HG02642 (cell line): ENCODE data around the gene VKORC1.
"Not testable (repeated sequence)": the region's sequence is repeated elsewhere in the genome, so short reads cannot be mapped to it uniquely, and the experiment has no call there.

Source experiments
- ATAC-seq: cut with Tn5 transposase; IDR thresholded peaks from one replicate; pipeline ENCODE4 v1.9.1; 2021; ENCODE audit warnings: mild to moderate bottlenecking; ENCODE audit not compliant: unreplicated experiment, poor library complexity

VKORC1 gene

DNA sequence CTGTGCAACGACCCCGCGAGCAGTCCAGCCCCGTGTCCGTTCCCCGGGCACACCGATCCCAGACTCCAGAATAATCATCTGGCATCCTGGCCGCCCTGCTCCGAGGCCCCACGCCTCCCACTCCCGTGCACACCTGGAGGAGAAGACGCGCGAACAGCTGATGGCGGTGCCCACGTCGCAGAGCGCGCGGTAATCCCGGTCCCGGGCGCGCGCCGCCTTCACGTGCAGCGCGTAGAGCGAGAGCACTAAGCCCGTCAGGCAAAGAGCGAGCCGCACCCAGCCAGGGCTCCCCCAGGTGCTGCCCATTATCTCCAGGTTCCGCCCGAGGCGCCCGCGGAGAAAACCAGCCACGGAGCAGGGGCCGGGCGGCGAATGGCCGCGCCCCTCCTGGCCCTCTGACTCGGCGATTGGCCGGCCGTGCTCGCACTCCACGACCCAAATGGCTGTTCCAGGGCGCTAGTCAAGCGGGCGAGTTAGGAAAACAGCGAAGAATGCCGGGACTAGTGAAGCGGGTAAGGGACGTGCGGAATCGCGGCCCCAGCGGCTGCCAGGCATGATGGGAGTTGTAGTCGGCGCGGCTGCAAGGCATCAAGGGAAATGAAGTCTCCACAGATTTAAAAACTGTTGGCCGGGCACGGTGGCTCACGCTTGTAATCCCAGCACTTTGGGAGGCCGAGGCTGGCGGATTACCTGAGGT is at the start of gene VKORC1:
Gene VKORC1 (minus strand): TSS at position 374 of the 697 bp plus-strand sequence. CDS start 68 bp downstream, at position 306.
- ATAC-seq, result peak; percentile 87

DNA sequence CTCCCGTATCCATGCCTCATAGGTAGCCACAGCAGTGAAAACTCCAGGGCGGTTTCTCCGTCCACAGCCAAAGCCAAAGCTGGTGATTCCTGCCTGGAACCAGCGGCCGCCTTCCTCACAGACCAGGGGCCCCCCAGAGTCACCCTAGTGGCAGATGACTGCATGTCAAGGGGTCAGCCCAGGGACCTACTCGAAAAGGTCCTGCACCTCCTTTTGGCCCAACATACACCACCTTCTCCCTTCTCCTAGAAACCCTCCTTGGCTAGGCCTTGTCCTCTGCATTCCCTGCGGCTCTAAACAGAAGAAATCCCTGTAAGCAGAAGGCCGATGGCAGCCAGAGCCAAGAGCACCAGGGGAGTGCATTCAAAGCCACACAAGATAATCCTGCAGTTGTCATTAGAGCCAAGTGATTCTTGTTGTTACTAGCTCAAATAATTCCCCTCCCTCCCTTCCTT is 49.1 kb upstream of the VKORC1 start:
- ATAC-seq, result no peak

DNA sequence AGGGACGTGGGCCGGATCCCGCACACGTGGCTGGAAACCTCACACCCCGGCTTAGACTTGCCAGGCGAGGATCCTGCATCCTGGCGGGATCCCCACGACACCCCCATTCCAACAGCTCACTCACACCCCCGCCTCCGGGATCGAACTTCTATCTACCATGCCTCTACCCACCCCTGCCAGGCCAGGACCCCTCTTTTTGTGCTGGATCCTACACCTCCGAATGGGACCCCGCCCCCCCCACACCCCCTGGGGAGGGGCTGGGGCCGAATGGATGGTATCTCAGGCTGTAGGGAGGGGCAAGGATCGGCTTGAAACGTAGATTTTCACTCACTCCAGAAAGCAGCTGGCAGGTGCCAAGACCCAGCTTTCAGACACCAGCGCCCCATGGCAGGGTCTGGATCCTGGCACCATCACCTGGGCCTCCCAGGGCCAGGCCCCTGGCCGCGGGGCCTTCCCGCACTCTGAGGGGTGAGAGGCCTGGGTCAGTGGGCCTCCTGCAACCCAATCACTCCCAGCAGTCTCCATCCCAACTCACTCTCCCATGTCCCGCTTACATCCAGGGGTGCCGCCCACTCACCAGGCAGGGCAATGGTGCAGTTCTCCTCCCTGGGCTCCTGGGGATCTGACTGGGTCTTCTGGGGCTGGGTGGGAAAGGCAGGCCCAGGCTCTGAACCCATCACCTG is 48.6 kb upstream of the VKORC1 start:
- no peak for ATAC-seq

DNA sequence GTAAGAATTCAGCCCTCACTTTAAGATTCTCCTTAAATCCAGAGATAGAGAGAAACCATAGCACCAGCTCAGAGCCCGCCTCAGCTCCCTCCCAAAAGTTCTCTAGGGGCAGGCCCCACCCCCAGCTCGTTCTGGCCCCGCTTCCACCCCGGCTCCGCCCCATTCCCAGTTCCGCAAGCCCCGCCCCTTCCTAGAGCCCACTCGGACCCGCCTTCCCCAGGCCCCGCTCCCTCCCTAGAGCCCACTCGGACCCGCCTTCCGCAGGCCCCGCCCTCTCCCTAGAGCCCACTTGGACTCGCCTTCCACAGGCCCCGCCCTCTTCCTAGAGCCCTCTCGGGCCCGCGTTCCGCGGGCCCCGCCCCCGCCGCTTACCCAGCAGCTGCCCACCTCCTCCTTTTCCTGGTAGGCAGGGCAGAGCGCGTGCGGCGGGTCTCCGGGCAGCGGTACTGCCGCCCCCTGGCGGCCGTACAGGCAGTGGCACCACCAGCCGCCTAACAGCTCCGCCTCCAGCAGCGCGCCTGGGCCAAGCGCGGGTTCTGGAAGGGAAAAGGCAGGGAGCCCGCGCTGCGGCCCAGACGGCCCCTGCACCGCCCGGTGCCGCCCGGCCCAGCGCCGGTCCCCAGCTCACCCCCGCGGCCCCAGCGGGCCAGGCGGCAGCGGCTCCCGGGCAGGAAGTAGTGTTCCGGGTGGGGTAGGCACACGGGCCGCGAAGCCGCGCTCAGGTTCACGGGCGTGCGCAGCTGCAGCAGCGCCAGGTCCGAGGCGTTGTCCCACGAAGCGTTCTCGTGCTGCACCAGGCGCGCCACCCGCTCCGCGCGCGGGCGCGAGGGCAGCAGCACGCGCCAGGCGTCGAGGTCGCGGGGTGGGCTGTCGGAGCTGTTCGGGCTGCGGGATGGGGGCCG is 47.8 kb upstream of the VKORC1 start:
- ATAC-seq, result peak; percentile 92

DNA sequence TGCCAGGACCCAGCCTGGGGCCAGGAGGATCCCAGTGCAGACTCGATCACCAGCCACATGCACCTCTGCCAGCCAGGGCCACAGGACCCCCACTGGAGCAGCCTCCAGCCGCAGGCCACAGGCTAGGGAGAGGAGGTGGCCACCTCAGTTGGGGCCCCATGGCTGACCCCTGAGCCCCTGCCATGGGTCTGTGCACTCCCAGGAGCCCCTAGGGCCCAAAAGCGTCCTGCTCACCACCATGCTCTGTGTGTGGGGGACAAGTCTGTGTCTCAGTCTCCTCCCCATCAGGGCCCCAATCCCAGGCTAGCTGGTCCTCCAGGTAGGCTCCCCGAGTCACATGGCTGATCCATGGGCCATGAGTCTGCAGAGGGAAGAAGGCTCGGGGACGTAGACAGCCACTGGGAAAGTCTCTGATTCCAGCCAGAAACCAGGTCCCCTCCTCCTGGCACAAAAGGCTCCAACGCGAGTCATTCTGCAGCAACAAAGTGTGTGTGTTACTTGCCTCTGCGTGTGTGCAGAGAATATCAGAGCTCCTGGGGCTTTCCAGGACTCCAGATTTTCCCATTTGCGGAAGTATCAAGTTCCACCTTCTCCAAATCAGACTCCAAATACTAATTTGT is 47.0 kb upstream of the VKORC1 start:
- ATAC-seq, result no peak

DNA sequence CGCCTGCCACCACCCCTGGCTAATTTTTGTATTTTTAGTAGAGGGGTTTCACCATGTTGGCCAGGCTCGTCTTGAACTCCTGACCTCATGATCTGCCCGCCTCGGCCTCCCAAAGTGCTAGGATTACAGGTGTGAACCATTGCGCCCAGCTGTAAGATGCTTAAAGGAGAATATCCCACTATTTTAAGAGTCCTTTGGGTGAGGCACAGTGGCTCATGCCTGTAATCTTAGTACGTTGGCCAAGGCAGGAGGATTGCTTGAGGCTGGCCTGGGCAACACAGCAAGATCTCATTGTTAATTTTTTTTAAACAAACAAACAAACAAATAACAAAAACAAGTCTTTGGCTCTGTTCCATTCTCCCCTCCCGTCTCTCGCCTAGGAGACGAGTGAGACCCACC is 46.5 kb upstream of the VKORC1 start:
- not testable (repeated sequence) for ATAC-seq

DNA sequence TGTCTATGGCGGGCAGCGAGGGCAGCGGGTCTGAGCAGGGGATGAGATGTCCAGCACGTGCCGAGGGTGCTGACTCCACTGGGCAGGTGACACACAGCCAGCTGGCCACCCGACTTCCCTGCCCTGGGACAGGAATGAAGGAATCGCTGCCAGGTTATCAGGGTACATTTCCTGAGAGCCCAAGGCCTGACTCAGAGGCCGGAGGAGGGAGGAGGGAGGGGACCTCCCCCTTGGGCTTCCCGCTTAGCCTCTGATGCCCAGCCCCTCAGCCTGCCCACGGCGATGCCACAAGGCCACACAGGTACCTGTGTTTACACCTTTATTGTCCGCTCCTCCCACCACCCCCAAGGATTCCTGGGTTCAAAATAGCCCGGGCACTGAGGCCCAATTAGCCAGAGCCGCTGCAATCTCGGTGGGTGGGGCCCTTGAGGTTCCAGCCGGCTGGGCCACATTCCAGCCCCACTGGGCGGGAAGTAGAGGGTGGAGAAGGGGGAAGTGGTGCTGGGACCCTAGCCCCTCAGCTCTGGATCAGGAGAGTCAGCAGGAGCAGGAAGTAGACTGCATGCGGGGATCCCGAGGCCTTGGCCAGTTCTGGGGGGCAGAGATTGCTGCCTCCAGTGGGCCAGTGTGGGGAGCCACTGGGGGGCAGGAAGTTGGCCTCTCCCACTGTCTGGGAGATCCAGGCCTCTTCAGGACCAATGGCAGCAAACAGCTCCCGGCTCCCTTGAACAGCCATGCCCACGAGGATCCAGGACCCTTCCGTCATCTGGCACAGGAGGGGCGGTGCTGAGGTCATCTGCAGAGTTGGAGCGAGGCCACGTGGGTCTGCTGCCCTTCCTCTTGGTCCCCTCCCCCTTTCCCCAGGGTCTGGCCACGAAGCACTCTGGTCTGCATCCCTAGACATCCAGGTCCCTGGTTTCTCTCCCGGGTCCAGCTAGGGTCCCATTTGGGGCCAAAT is 44.3 kb upstream of the VKORC1 start:
- ATAC-seq, result no peak

DNA sequence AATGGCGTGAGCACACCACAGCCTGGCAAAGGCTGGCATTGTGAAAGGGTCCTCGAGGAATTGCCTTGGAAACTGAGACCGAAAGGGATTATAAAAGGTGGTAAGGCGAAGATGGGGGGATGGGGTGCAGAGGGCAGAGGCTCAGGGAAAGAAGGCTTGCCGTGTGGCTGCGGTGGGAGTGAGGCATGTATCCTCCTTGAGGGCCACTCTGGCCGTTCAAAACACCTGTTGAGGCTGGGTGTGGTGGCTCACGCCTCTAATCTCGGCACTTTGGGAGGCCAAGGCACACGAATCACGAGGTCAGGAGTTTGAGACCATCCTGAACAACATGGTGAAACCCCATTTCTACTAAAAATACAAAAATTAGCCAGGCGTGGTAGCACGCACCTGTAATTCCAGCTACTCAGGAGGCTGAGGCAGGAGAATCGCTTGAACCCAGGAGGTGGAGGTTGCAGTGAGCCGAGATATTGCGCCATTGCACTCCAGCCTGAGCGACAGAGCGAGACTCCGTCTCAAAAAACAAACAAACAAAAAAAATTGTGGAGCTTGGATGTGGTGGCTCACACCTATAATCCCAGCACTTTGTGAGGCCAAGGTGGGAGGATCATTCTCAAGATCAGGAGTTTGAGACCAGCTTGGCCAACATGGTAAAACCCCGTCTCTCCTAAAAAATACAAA is 42.4 kb upstream of the VKORC1 start:
- not testable (repeated sequence) for ATAC-seq

DNA sequence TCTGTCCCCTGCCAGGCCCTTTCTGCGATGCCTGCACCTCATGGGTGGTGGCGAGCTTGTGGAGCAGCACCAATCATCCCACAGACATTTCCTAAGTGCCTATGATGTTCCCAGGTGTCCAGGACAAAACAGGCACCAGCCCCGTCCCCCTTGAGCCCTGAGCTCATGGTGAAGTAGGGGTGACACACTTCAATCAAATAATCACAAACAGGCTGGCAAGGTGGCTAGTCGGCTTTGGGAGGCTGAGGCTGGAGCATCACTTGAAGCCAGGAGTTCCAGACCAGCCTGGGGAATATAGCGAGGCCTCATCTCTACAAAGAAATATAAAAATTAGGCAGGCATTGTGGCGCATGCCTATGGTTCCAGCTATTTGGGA is 41.7 kb upstream of the VKORC1 start:
- ATAC-seq, result no peak

DNA sequence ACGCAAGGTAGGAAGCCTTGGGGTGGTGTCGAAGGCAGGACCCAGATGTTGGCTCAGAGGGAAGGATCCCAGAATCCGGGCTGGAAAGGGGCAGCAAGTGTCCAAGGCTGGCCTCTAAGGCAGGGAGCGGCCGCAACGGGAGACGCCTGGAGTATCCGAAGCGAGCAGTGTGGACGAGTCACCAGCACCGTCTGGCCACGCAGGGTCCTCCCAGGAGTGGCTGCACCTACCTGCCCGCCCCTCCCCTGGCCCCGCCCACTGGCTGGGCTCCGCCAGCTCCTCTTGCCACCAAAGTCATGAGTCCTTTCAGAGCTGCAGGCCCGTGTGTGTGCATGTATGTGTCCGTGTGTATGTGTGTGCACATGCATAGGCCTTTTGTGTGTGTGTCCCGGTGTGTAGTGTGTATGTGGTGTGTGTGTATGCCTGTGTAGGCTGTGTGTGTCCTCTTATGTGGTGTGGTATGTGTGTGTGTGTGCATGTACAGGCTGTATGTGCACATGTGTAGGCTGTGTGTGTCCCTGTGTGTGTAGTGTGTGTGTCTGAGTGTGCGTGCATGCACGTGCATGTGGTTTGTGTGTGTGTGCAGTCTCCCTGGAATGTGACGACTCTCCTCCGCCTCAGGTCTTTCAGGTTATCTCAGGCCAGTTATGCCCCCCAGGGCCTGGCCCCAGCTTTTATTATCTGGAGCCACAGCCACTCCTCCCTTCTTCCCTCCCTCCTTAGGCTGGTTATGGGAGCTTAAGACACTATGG is 41.1 kb upstream of the VKORC1 start, which contains the start of gene PRSS8:
Gene PRSS8 (minus strand): TSS at position 193 of the 752 bp plus-strand sequence. CDS start 229 bp downstream, outside the sequence.
- ATAC-seq, result no peak

DNA sequence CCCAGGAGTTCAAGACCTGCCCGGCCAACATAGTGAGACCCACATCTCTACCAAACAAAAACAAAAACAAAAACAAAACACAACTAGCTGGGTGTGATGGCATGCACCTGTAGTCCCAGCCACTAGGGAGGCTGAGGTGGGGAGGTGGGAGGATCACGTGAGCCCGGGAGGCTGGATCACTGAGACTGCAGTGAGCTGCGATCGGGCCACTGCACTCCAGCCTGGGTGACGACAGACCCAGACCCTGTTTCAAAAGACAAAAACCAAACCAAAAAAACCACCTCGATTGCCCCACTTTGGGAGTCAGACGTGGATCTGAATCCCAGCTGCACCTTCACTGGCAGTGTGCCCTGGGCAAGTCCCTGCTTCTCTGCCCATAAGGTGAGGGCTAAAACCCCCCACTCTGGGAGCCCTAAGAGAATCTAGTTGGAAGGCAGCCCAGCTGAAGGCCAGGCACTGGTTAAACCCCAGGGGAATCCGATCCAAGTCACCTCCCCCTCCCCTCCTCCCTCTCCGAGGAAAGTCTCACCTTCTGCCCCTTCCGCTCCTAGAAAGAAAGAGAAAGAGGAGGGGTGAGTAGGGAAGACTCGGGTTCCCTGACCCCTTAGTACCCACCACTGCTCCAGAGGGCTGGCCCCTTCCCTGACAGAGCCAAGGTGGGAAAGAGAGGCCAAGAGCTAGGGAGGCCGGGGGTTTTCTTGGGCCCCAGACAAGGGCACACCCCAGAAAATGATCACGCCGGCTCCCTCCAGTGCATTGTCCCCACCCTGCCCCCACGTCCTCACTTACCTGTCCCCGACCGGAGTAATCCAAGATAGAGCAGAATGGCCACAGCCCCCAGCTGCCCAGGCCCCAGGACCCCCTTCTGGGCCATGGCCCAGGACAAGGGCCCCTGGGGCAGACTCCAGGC is 40.3 kb upstream of the VKORC1 start:
- ATAC-seq, result no peak

DNA sequence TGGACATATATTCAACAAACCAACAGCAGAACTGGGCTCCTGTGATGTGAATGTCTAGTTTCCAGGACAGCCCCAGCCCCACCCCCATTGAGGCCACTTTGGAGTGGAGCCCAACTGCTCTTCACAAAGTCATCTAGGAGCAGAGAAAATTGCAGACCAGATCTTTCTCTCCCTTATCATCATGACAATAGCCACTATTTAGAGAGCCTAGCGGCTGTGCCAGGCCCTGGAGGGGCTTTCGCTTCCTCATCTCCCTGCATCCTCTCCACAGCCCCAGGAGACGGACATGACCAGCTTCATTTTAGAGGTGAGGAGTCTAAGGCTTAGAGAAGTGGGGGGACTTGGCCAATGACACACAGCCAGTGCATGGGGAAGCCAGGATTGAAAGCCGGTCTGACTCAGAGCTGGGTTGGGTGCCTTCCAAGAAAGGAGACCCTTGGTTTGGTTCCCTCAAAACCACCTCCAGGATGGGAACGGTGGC is 39.5 kb upstream of the VKORC1 start:
- ATAC-seq, result no peak

DNA sequence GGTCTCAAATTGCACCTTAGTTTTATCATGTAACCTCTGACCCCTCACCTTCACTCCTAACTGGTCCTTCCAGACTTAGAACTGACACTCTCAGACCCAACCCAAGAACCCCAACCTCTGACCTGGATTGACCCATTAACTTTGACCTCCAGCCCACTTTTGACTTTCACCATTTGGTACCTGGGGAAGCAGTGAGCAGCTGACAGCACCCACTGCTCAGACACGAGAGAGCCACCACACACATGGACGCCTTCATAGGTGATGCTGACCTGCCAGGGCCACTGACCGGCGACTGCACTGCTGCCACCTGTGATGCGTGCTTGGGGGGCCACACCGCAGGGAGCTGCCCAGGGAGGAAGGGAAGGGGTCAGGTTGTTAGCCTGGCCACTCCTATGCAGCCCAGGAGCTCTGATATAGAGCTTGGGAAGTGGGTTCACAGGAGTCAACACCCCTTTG is 38.5 kb upstream of the VKORC1 start:
- no peak for ATAC-seq

DNA sequence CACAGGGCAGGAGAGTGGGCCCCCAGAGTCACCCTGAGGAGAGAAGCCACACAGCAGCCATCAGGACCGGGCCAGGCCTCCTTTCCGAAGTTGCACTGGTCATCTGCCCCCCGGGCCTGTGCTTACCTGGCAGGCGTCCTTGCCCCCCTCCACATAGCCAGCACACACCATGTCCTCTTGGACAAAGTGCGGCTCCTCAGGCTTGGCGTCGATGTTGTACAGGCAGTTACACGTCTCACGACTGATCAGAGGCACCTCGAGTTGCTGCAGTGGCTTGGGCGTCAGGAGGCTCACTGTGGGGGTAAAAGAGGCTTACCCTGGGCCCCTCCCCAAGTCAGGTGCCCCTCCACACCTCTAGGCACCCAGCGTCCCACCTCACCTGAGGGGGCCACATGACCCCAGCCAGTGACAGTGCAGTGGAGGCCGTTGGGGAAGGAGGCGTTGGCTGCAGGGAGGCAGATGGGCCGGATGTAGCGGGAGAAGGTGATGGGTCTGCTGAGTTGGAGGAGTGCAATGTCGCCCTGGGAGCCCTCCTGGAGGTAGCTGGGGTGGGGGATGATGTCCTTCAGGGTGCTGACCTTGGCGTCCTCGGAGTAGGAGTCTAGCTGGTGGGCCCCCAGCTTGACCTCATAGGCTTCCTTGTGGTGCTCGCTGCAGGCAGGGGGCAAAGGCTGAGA is 37.8 kb upstream of the VKORC1 start:
- no peak for ATAC-seq

DNA sequence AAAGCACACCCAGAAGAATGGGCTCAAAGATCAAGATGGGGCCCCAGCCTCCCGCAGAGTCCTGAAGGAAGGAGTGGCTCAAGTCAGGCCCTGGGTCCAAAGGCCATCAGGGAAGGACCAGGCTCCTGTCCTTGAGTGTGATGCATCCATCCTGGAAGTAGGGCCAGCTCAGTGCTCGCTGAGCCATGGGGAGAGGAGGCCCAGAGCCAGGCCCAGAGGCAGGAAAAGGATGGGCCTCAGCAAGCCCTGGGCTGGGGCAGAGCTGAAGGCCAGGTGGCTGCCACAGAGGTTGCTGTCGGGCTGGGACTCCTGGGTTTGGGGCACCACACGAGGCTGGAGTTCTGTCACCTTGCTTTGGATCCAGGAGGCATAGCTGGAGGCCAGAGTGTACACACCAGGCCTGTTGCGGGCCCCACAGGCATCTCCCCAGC is 37.3 kb upstream of the VKORC1 start:
- ATAC-seq, result no peak

DNA sequence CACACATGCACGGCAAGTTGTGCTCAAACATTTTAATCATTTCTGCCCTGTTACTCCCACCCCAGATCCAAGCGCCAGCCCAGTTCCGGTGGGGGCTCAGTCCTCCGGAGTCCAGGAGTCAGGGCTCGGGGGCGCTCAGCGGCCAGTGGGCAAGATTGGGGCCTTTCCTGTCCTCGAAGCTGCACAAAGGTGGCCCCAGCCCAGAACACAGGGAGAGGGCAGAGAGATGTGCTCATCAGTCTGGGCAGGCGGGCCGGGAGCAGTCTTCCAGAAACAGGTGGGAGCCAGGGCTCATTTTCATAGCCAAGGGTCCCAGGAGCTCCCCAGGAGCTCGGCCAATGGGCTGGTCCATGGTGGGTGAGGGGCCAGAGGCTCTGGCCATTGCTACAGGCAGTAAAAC is 36.8 kb upstream of the VKORC1 start:
- ATAC-seq, result no peak
